Measurements from ENCODE around the gene MSL3B.

The MSL3B gene

DNA sequence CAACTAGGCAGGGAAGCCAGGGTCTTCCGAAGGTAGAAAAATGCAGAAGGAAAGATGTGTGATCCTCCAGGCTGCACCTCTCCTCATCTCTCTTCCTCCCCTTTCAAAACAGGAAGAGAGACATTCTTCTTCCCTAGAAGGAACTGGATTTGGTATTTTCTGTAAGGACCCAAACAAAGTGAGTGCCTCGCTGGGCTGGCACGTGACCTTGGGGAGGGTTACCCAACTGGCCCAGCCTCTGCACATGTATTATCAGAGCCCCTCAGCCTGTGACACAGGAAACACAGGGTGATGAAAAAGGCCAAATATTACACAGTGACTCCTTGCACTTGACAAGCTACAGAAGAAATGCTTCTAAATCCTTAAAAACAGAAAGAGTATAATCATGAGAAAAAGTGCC, 16.1 kb downstream of the MSL3B start:
- DNase-seq = peak; percentile 41

DNA sequence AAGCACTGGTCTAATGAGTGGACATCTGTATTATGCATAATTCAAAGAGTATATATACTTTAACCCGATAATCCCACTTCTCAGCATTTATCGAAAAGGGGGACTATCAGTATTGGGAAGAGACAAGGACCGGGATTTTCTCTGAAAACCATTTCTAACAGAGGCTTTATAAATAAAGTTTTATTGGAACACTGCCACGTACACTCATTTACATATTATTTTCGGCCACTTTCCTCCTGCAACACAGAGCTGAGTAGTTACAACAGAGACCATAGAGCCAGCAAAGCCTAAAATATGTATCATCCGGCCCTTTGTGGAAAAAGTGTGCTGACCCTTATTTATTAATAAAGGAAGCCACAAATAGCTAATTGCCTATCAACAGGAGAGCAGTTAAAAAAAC, 17.0 kb downstream of the MSL3B start:
- no peak for DNase-seq

DNA sequence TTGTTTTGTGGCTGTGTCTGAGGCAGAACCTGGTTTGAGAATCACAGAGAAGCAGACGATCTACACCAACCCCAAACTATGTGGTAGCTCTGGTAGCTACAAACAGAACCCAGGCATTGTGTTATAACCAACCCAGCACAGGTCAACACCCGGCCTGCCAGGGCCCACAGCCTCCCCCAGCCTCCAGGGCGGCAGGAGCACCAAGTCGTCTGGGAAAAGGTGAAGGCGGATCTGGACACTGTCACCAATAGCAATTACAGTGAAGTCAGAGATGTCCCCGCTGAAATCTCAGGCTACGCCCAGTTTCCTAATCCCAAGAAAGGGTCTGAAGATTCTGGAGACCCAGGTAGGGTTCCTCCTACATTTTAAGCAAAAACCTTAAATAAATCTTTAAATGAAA, 17.4 kb downstream of the MSL3B start:
- DNase-seq = no peak

DNA sequence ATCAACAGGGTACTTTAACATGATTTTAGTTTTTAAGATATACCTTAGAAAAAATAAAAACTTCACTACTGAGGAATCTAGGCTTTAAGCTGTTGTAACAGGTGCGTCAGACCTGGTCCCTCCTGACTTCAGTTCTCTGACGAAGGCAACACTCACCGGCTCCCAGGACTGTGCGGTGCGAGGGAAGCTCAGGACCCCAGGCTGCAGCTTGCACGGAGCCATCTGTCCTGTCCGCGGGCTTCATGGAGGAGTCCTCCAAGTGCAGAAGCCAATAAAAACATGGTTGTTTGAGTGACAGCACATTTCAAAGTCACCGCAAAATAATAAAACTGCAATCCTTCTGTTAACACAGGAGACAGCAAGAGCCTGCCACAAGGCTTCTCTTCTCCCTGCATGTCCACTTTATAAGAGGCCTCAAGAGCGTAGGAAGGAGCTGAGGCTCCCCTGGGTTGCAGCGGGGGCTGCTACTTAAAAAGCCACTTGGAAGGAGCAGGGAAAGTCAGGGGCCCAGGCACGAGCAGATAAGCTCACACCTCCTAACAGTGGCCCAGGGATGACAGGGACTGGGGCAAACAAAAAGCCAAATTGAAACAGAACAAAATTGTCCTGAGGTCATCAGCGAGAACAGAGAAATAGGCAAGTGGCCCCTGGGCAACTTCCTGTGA, 18.4 kb downstream of the MSL3B start:
- DNase-seq = no peak

DNA sequence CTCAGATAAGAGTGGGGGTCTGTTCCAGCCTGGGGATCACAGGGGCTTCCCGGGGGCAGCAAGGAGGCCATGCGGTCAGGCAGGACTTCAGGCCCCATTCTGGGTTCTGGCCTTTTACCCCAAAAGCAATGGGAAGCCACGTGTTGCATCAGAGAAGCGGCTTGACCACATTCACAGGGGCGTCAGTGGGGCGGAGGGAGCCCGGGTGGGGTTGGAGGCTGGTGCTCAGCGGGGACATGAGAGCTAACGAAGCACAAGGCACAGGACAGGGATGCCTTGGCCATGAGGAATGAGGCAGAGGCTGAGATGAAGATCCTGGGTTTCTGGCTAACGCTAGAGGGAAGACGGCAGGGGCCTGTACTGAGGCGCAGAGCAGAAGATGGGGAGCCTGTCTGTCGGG, 19.9 kb downstream of the MSL3B start:
- no peak for DNase-seq

DNA sequence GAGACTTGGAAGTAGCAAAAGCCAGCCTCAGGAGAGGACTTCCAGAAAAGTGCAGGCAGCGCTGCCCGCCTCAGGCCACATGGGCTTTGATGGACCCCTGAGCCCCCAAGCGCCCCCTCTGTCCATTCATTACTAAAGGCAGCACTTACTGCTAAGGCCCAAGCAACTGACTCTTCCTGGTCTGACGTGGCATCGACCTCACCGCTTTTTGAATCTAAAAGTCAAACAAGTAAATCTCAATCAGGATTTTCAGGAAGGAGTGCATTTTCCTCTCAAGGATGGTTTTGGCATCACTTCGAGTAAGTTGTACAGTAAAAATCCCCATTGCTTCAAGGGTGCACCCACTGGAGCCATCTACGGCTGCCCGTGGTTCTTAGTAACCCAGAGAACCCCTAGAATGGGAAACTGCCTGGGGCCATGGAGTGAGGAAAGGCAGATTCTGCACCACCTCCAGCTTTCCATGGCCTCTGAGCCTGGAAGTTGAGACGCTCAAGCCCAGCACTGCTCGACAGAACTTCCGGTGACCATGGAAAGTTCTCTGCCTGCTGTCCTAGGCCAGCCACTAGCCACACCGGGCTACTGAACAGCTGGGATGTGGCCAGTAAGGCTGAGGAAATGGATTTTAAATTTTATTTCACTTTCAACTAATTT, 20.8 kb downstream of the MSL3B start:
- DNase-seq = no peak

DNA sequence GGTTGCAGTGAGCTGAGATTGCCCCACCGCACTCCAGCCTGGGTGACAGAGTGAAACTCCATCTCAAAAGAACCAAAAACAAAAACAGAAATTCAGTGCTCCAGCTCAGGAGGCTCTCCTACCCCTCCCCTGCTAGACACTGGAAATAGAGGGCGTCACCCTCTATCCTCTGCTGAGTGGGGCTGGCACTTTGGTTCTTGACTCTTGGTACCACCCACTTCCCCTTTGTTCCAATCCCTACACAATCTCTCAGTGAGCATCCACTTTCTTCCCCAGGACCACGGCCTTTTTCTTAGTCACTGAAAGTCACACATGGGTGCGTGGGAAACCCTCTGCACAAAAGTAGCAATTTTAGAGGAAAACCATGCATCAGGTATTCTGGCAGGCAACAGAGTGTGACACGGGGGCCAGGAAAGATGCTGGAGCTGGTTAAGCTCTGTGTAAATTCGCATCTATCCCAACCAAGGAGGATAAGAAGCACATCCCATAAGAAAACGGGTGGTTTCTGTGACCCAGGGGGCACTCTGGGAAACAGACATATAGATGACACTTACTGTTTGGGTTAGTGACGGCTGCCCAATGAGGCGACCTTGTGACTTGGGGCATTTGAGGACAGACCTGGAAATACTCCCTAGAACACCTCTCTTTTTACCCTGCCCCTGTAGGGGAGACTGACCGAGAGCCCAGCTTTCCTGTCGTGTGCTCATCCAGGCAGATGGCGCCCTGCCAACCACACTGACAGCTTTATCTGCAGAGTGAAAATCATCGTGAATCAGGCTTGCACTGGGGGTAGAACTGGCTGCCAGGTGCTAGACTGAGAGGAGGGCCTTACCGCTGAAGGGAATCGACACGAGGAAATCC, 21.6 kb downstream of the MSL3B start:
- no peak for DNase-seq

DNA sequence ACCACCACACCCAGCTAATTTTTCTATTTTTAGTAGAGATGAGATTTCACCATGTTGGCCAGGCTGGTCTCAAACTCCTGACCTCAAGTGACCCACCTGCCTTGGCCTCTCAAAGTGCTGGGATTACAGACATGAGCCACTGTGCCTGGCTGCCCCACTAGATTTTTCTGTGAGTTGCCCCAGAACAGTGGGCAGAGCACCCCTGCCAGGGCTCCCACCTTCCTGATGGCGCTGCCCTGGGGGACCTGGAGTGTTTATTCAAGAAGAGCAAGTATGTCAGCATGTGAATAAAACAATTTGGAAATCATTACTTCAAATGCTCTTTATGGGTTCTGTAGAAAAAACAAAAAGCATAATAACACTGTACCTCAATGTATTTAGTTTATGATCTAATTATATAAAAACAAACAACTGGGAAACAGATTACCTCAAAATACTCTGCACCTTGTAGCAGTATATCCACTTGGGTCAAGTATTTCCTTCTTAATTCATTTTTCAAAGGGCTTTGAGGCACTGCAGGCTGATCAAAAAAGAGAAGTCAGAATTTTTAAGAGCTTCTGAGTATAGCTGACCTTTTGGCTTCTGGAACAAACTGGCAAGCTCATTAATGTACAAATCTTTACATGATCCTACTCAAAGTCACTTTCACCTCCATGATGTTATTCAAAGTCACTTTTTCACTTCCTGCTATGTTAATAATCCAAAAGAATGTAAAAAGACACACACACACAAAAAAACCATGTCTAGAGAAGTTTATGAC, 22.7 kb downstream of the MSL3B start:
- no peak for DNase-seq

DNA sequence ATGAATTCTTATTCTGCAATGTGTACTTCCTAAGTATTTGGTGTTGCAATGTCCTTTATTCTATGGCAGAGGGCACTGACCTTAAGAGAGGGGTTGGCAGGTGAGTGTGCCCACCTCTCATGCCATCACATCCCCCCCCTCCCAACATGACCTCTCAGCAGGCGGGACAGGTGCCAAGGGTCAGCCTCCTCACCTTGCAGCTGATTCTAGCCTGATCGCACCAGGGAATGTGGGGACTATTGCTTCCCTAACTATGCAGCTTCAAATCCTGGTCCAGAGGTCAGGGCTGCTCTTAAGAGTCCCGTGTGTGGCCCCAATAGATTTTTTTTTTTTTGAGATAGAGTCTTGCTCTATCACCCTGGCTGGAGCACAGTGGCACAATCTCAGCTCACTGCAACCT, 23.4 kb downstream of the MSL3B start:
- DNase-seq = no peak

DNA sequence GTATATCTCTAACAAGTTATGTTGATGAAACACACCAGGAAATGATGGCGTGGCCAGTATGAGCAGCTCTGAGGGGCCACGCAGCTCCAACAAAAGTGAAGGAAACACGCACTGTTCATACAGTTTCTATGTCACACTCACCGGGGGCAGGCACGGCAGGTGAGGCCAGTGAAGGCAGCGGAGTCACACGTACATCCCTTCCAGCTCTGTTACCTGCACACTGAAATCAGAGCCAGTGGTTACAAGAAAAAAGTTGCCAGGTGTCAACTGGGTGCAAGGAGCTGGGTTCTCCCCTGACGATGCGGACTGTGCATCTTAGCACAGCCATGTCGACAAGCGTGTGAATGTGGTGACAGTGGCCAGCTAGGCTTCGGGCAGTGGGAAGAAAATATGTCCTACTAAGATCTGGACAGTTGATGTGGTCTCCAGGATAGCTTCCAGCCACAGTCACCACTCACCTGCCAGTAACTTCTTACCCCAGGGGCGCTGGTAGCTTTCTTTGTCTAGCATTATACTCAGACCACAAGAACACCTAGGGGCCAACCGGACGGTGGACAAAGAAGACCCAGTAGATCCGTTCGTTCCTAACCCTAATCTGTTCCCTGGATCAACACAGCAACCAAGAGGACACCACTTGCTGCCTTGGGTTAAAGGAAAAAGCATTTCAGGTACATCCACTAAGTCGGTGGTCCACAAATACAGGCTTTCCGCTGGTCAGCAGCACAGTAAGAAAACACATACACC, 23.9 kb downstream of the MSL3B start:
- DNase-seq = no peak

DNA sequence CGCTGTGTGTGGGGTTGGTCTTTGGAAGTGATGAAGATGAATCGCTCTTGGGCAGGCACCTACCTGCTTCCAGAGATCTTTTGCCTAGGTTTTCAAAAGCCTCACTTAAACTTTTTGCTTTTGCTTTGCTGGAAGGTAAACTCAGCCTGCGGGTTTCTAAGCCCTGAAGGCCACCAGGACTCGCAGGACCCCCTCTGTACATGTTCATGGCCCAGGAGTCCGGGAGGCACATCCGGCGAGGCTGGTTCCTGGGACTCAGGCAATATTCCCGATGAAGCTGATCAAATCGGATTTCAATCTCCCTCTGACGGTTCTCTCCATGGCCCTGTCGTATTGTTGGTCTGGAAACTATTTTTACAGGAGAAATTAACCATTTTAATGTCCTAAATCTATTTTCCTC, 27.0 kb downstream of the MSL3B start:
- DNase-seq = no peak

DNA sequence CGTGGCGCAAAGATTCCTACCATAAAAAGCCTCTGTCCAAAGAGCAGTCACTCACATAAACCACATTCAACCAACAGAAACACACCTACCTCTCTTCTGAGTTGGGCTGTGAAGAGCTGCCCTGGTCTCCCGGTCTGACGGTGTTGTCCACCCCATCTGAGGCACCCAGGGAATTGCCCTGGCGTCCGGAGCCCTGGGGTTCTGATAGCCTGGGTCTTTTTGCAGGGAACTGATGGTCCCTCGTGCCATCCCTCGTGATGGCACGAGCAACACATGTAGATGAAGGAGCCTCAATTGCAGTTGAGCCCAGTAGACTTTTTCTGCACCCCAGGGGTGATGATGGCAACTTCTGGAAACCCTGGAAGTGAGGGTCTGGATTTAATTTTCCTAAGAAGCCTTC, 27.7 kb downstream of the MSL3B start:
- no peak for DNase-seq

DNA sequence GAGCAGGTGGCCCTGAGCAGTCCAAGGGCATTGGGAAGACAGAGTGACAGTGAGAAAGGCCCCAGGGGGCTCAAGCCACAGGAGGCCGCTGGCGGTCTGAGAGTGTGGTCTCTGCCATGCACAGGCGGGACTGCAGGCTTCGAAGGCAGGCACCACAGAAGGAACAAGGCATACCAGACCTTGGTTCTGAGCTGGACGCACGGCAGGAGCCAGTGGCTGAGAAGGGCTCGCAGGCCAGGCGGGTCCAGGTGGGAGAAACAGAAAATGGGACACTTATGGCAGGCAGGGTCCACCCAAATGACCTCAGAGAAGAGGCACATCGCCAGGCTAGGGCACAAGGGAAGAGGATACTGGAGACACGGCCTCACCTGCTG, 28.8 kb downstream of the MSL3B start:
- DNase-seq = no peak

DNA sequence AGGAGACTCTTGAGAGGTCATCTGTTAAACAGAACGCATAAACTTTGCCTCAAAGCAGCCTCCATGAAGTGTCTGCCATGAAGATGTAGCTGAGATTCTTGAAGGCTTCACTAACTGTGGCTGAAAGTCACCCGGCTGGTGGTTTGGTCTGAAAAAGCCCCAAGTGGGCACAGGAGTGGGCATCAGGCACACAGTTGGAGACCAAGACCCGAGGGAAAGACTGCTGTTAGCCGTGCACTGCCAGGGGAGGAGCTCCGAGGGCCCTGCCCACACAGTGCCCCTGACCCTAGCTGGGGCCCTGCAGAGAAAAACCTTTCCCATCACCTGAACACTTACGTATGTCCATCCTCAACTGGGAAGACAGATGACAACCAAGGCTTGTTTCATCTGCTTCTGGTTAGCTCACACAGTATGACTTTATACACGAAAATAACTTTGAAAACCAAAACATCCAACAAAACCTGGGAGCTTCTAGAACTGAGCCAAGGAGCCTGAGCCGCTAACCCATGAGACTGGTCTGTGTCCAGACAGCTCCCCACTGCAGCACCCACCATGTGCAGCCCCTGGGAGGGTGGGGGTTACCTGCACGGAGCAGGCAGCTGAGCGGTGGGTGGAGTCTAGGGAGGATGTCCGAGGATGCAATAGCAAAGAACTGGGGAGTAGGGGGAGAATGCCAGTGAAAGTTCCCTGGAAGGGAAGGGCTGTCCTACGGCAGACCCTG, 29.3 kb downstream of the MSL3B start:
- DNase-seq = no peak

DNA sequence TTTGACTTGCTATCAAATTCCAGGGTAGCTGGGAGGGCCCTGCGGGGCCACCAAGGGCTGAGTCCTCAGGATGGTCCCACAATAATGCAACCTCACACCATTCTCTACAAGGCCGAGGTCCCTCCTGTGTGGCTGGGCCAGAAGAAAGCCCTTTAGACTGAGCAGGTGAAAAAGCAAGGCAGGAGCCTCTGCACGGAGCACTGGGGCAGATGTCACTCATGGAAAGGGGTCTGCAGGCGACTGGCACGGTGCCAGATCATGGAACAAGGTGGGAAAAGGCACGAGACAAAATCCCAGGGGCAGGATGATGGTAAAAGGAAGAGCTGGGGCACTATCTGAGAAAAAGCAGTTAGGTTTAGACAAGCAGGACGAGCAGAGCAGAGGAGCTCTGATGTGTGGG, 29.9 kb downstream of the MSL3B start:
- no peak for DNase-seq

DNA sequence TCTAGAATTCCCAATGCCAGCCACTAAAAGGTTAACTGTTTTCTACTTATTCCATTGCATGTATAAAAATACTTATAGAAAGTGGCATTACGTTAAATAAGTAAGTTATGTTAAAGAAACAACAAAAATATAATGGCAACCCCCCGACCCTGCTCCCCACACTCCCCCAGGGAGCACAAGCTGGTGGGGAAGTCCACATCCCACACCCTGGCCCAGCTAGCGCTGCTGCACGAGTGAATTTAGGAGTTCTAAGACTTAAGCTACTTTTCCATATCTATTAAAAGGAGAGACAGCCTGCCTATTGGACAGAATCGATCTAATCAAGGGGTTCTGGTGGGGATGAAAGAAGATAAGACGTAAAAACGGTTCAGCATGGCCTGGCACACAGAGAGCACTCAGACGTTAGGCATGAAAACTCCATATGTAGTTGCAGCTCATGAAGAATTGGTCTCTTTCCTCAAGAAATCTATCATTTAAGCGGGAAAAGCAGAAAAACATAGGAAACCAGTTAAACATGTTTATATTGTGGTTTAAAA, 30.4 kb downstream of the MSL3B start:
- DNase-seq = no peak

DNA sequence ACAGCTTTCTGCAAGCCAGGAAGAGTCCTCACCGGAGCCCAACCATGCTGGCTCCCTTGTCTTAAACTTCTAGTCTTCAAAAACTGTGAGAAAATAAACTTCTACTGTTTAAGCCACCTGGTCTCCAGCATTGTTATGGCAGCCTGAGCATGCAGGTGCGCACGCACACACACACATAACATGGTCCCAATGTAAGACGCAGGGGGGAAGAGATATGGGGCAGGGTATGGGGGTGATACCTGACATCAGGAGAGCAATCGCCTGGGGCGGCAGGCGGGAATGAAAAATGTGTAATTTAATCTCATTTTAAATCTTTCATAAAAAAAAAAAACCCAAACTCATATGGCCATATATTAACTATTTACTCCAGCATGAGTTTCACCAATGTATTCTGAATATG, 31.8 kb downstream of the MSL3B start:
- no peak for DNase-seq

DNA sequence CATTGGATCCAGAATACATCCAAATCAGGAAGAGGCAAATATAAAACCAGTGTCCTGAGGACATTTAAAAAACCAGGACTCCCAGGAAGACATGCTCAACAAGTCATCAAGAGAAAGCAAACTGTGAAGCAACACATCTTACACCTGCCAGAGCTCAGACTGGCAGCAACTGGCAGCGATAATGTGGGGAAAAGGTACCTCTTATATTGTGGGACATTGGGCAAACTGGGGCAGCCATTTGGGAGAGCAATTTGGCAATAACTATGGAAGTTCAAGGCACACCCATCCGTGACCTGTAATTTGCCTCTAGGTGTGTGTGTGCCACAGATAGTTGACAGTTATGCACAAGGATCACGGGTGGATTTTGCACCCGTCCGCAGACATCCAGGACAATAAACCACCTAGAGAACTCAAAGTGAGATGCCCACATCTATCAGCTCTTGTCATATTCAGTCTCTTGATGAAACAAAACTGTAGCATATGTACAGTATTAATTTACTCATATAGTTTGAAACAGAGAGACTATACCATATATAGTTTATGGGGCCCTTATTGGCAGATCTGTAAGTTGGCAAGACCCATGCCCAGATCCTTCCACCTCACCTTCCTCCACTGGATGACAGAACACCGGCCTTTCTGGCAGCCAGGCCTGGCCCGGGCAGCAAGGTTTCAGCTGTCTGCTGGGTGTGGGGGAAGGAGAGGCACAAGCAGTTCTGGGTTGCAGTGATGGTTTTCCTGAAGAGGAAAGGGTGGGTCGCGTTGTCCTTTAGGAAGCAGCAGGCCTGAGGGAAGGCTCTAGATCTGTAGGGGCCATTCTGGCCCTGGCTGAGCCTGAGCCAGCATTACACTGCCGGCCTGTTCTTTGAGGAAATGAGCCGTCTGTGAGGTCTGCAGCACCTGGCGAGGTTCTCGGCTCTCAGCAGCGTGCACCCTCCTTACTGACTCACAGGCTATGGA, 32.7 kb downstream of the MSL3B start:
- DNase-seq = no peak

DNA sequence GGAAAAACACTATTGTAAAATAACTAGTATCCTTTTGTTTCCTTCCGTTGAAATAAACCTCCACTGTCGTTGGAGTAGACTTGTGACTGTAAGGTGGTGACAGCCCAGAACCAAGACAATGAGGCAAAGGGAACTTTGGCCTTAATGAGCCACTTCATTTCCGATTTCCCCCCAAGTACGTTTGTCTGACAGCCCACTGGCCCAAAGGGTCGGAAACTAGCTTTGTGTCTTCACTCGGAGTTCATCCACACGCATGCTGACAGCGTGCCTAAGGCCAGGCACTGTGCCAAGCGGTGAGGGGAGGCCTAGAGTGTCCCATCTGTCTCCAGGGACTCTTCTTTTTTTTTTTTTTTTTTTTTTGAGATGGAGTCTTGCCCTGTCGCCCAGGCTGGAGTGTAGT, 34.8 kb downstream of the MSL3B start:
- DNase-seq = no peak

DNA sequence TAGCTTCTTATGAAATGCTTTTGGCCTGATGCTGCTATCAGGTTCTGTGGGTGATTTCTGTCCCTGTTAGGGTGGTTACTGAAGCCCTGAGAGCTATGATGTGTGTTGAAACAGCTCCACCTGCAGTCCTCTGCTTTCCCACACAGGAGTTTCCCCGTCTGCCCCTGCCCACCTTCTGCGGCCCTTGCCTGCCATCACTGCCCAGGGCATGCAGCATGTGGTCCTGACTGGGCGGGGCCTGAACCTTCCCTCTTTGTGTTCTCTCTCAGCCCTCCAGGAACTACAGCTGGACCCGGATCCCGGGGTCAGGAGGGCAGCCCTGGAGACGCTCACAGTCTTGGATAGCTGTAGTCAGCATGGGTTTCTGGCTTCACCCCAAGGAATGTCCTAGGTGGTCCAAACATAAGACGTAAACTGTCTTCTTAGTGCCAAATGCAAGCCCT, 35.3 kb downstream of the MSL3B start:
- DNase-seq = no peak
